Right cardiac atrium (tissue), 5 donors: ENCODE results near the gene CDRT15. TPM values are rescaled to one million over a fixed set of nuclear protein-coding genes. Genes with fewer than 3 reads are reported as not detected.

ENCODE experiments used
- polyA plus RNA-seq: library from polyadenylated mRNA; stranded (reverse); fragments of 200-250 nt; gene quantifications from one replicate; pipeline ENCODE4 v1.2.3, GENCODE V29; 2013
- total RNA-seq, 4 donors: library from RNA; stranded (reverse); fragmentation: NEBNext Ultra II Directional; extraction: Animal tissue kit (Norgen Biotek cat#: 25700); gene quantifications; one replicate each; pipeline ENCODE4 v1.2.1, GENCODE V29; 2021
- donor health status: healthy with polysubstance abuse.
- donor health status: DM: no; HTN: yes; CAD: no.
- donor health status: DM: no; HTN: no; CAD: no.
- donor health status: DM: no; HTN: yes; CAD: no; lungs with severe emphysema.
- donor health status: DM: yes; HTN: yes; CAD: no.

Gene CDRT15
- total and polyA plus RNA-seq, 5 donors = not detected

Other genes starting within 250 kb of the CDRT15 start
- gene COX10, start 167.4 kb downstream of the CDRT15 start, total RNA-seq = 10 to 100 TPM; 27.8 to 40.2 (median 34.9) TPM
- 17.9 TPM for gene COX10, start 167.4 kb downstream of the CDRT15 start, polyA plus RNA-seq
- gene HS3ST3B1, start 64.2 kb upstream of the CDRT15 start, total RNA-seq = 1 to 10 TPM; 1.1 to 2.6 (median 2.1) TPM
- 0.93 TPM for gene HS3ST3B1, start 64.2 kb upstream of the CDRT15 start, polyA plus RNA-seq